OCI-LY3 (cell line): ENCODE results near the gene KRT14.

Experiments used
- CTCF ChIP-seq: fragments of 200-600, 300-600 bp; sonication (generic); IDR thresholded peaks from 2 replicates; pipeline ENCODE4 v1.5.1; 2014; ENCODE audit warnings: antibody characterized with exemption, low read length, low read depth
- EZH2phosphoT487 ChIP-seq: fragments of 200-600 bp; shearing (Covaris generic); IDR thresholded peaks from 2 replicates; pipeline ENCODE4 v1.6.1; 2018; ENCODE audit warnings: antibody characterized with exemption, mixed run types, low read depth

- TF ChIP-seq CTCF (no peak), EZH2phosphoT487 (no peak)
Observed at GRCh38 chr17:41580244-41580575, 6.5 kb downstream of the KRT14 start.
